Stimulated activated naive CD4-positive, alpha-beta T cell (primary cell): ENCODE data around the gene SPAG6.
"Not testable (repeated sequence)": the region's sequence is repeated elsewhere in the genome, so short reads cannot be mapped to it uniquely, and the experiment has no call there.

Experiments used
- DNase-seq, 6 experiments: peaks; one replicate each; lab custom pipeline; 2025; lab: John Stamatoyannopoulos, UW

The SPAG6 gene

DNA sequence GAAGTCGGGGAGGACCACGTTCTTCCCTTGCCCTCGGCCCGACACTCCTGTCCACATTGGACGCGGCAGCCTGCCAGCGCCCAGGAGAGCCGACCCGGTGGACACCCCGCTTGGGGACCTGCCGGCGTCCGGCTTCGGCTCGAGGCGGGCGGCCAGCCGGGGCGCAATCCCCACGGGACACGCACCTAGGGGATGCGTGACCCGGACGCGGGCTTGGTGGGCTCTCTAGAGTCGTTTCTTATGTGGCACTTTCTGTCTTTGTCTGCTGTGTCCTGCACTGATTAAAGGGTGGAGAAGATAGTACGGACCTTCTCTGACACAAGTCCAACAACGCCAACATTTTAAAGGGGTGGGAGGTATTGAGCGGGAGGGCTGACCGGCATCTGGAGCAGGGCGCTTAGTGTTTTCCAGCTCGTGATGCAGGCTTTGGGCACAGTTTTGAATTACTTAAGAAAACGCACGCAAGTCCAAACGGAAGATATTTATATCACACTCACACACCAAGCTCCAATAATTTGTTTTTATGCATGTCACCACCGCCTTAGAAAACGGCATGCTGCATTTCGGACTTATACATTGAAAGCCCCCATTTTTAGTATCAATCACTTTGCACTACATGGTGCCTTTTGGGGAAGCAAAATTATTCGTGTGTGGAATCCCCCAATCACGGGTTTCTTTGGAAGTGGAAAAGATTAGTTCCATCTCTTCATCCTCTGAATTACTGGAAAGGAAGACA lies 3.9 kb upstream of the SPAG6 start:
- peak in 3 of 6 experiments; percentile 30 to 61 (median 37) for DNase-seq

DNA sequence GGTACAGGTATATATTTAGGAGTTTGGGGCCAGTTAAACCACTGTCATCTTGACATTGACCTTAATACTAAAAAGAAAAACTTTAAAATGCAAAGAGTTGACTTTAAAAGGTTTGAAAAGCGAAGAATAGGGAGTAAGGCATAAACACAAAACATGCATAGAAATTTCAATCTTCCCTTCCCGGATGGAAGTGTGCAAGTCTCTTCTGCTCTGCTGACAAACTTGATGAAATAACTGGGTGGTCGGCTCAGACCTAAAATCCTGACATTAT lies 3.4 kb upstream of the SPAG6 start:
- no peak for DNase-seq

DNA sequence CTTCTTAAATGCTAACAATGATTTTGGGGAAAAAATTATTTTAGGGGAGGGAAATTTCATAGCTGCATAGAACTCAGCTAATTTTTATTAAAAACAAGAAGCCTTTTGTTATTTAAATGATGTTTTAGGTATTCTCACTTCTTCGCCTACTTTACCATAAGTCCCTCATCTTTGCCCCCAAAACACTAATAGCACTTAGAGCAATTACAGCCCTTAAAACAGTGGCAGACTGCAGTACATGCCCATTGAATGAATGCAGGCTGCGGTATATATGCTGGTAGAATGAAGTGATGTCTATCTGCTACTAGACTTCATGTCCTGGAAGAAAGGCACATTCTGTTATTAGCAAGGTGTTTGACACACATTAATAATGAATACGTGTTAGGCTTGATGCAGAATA lies 2.9 kb upstream of the SPAG6 start:
- DNase-seq = peak in 1 of 6 experiments; percentile 32

DNA sequence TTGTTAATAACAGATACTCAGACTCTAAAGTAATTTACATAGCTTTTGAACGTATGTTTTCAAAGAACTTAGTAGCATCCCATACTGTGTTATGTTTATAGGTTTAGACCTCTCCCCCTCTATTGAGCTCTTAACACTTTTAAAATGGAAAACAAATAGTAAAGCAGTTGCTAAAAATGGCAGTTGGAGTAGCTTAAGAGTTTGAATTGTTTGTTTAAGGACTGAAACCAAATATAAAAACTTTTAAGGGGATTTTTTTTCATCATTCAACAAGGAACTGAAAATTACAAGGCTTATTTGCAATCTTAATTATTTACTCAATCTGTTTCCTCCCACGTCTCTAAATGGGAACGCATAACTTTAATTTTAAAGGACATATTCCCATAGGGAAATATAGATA lies 1.6 kb upstream of the SPAG6 start:
- no peak for DNase-seq

DNA sequence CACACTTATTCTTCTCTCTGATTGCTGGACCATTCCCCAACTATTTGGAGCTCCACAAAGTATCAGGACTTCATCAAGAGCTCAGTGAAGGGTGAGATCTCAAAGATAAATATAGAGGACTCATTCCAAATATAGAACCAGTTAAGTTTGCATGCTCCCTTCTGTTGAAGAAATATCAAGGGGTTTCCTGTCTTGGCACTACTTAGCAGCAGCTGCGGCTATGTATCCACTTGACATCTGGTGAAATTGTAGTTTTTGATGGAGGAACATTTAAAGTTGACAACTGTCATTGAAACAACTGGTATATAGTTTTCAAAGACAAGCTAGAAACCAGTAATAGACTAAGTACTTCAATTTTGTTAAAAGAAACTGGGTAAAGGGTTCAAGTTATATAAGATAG lies 1.0 kb upstream of the SPAG6 start:
- peak in 1 of 6 experiments; percentile 36 for DNase-seq

DNA sequence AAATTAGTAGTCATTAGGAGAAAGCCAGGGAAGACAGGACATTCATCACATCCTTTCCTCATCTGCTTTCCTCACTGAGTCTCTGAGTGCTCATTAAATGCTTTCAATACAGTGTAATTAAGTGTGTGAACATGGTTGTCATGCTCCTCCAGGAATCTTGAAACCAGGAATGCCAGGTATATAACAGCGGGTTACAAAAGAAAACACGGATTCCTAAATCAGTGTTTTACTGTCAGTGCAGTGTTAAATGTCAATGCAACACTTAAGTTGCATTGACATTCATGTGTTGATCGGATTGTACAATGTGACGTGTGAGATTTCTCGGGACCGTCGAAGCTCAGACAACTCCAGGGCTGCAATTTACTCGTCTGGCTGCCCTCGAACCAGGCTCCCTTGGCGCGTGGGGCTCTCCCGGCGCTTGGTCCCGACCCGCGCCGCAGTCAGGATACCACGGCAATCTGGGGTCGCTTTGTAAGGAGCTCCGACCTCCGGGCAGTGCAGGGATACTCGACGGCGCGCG lies 455 bp upstream of the SPAG6 start:
- peak in 1 of 6 experiments; percentile 39 for DNase-seq

DNA sequence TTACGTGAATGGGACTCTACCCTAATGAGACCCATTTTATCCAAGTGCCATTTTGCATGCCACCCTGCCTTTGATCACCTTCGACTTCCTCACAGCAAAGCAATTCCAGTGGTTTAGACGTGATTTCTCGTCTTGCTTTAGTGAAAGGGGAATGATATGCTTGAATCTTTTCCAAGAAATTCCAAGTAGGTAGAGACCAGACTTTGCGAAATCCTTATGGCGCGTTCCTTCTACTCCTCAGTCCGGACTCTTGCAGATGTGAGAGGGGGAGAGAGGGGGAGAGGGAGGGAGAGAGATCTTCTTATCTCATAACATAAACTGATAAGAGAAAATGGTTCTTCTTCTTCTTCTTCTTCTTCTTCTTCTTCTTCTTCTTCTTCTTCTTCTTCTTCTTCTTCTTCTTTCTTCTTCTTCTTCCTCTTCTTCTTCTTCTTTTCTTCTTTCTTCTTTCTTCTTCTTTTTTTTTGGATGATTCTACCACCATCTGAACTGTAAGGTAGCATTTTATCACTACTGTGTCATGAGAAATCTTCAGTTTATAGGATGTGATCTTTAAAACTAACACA lies 883 bp downstream of the SPAG6 start:
- no peak for DNase-seq

DNA sequence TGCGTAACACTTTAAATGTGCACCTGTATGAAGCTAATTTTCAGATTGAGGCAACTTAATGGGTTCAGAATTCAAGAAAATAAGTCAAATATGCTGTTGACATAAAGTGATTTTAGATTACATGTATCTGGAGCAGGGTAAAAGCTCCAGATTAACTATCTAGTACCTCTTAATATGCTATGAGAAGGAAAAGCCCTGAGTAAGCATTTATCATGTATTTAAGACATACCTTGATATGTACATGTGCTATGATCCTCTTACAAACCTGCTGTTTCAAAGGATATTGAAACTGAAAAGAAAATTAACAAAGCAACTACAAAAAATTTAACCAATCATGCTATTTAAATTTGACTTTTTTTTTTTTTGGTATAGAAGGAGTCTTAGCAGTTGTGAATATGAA lies 4.5 kb downstream of the SPAG6 start:
- no peak for DNase-seq

DNA sequence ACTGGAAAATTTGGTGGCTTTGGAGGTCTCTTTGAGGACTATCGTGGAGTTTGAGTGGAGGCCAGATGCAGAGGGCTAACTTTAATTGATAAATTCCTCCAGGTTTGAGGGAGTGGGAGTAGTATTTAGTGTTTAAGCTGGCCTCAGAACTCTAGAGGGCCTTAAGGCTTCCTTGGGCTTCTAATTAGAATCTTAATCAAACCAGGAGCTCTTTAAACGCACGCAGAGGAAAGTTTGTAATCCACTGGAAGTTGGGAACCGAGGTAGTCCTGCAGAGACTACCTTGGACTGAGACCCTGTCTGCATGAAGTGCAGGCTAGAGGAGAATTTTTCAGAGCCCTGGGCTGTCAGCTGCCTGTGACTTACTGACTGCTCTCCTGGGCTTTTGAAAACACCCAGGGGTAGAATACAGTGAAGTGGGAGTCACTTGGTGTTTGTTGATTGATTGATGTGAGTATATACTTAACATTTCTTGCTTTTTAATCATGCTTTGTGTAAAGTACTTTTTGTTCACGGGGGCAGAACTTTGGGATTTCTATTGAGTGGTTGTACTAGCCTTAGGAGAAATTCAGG lies 5.9 kb downstream of the SPAG6 start:
- no peak for DNase-seq

DNA sequence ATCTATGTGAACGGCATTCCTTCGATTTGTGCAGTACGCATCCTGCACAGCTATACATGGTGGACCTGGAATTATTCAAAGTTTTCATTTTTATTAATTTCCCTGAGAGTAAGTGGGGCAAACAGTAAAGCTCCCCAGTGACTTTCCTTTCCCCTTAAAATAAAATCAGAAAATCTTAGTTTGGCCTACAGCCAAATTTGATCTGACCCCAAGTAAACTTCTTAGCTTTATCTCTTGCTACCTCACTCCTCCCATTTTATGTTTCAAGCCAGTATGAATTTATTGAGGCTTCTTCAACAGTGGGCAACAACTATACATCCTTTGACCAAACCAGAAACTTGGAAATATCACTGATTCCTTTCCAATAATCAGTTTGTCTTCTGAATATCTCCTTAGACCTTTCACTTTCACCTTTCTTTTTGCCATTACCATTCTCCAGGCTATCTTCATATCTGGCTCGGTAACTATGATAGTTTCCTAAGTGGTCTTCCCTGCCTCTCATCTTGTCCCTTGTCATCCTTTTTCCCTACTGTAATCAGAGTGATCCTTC lies 11.1 kb downstream of the SPAG6 start:
- no peak for DNase-seq

DNA sequence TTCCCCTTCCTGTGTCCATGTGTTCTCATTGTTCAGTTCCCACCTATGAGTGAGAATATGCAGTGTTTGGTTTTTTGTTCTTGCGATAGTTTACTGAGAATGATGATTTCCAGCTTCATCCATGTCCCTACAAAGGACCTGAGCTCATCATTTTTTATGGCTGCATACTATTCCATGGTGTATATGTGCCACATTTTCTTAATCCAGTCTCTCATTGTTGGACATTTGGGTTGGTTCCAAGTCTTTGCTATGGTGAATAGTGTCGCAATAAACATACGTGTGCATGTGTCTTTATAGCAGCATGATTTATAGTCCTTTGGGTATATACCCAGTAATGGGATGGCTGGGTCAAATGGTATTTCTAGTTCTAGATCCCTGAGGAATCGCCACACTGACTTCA lies 12.5 kb downstream of the SPAG6 start:
- DNase-seq = not testable (repeated sequence)

DNA sequence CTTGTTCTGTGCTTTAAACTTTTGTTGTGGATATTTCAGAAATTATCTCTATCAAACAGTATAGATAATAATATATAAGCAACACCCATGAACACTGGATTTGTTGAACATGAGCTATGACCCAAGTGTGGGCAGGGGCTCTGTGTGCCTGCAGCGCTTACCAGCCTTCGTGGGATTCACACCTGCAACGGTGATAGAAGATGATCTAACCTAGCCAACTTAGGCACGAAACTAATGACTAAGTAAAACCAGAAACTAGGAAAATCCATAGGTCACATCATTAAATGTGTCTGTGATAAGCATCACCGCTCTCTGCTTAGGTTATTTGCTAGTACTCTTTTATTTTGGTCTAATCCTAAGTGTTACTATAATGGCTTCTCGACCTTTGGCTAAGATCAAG lies 18.0 kb downstream of the SPAG6 start:
- no peak for DNase-seq

DNA sequence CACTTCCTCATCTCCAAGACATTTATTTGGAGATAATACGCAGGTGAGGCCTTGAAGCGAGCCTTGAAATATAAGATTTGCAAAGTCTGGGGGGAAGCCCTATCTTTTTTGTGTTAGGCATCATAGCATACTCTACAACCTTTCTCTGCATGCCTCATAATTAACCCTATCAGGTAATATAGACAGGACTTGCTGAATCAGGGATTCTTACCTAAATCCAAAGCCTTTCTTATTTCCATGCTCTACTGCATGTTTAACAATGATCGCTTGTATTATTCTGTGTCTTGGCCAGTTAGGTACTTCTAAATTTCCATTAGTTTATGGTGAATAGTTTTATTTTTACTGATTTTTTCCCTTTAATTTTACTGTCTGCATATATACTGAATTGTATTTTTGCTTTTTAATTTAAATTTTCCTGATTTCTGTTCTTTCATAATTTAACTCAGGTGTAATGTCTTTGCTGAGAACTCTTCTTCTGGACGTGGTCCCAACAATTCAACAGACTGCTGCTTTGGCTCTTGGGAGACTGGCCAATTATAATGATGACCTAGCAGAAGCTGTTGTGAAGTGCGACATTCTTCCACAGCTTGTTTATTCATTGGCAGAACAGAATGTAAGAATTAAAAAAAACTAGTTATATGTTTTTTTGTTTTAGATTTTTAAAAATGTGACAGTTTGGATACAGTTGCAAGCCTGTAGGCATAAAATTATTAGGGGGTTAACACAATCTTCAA lies 19.3 kb downstream of the SPAG6 start:
- DNase-seq = no peak

DNA sequence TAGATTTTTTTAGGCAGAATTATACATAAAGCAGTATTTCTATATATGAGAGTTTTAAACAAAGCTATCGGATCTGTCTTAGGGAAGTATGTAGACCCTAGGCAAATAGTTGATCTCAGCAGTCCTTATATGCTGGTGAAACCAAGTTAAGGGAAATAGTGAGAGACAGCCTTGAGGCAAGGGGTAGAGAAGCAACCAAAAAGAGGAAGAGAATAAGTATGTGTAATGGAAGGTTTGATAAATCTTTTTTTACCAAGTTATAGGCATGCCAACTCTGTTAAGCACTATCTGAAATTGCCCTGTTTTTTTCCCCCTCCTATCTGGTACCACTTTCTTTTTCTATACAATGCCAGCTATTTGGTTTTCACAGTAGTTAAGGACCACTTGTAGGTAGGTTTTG lies 19.9 kb downstream of the SPAG6 start:
- DNase-seq = no peak

DNA sequence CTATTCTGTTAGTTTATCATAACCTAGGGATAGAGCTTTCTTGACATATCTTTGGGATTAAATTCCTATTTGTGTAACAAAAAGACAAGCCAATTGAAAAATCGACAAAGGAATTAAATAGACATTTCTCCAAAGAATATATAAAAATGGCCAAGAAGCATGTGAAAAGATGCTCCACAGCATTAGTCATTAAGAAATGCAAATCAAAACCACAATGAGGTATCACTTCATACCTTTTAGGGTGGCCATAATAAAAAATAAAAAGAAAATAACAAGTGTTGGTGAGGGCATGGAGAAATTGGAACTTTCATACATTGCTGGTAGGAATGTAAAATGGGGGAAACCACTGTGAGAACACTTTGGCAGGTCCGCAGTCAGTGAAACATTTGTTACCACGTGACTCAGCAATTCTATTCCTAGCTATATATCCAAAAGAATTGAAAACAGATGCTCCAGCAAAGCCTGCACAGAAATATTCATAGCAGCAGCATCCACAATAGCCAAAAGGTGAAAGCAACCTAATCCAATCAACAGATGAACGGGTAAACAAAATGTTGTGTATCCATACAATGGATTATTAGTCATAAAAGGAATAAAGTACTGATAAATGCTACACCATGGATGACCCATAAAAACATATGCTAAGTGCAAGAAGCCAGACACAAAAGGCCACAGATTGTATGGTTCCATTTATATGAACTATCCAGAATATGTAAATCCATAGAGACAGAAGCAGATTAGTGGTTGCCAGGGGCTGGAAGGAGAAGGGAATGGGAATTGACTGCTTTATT lies 20.5 kb downstream of the SPAG6 start:
- DNase-seq = no peak

DNA sequence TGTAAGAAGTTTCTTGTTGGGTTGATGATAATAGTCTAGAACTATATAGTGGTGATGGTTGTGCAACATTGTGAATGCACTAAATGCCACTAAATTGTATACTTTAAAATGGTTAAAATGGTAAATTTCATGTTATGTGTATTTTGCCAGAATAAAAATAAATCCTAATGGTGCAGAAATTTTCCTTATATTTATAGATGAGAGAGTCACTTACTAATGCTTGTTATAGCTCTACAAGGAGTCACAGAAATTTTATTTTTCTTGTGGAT lies 21.1 kb downstream of the SPAG6 start:
- DNase-seq = no peak

DNA sequence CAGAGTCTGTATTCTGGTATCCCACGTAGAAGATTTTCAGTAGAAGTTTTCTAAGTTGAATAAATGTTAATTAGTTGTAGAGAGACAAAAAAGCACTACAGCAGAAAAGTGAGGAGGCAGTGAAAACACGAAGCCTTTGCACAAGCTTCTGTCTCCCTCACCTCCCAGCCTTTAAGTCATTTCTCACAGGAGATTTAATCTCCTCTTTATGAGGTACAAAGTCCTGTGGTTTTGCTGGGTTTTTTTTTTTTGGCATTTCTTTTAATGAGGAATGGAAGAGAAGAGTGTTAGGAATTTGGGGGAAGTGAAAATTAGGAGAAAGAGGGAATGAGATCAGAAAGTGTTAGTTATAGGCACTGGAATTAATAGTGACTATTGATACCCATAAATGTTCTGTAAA lies 21.5 kb downstream of the SPAG6 start:
- no peak for DNase-seq

DNA sequence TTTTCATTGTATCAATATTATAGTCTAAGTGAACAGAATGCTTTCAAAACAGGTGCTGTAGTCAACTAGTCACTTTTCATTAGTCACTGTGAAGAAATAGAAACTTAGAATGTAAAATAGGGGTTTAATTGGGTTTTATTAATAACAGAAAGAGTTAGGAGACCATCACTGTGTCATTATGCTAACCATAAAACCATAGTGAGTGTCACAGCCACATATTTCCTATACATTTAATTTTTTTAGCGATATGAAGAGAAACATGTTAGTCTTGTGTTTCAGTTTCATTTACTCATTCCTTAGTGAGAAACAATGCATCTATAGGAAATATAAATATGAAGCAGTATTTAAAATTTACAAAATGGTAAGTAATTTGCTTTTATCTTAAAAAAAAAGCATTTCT lies 22.2 kb downstream of the SPAG6 start:
- no peak for DNase-seq

DNA sequence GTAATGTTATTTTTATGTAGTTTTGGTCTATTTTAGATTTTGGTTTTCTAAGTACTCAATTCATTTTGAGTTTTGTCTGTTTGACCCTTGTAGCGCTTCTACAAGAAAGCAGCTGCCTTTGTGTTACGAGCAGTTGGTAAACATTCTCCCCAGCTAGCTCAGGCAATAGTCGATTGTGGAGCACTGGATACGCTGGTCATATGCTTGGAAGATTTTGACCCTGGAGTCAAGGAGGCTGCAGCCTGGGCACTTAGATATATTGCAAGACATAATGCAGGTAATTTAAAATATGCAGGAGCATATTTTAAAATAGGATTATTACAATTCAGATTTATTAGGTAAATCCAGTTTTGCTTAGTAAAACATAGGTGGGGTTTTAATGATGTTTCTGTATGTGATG lies 23.1 kb downstream of the SPAG6 start:
- DNase-seq = no peak

DNA sequence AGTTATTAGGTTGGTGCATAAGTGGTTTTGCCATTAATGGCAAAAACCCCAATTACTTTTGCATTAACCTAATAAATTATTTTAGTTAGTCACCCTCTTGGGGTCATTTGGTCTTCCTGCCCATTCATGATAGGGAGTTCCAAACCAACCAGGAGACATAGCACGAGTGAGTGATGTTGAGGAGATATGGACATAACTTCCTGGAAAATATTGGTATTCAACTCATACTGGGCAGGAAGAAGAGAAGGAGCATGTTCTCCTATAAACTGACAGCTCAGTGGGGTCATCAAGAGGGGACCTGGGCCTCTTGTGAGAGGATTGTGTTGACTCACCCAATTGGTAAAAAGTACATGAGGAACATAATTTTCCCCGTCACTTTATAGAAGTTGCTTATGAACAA lies 23.7 kb downstream of the SPAG6 start:
- DNase-seq = no peak

DNA sequence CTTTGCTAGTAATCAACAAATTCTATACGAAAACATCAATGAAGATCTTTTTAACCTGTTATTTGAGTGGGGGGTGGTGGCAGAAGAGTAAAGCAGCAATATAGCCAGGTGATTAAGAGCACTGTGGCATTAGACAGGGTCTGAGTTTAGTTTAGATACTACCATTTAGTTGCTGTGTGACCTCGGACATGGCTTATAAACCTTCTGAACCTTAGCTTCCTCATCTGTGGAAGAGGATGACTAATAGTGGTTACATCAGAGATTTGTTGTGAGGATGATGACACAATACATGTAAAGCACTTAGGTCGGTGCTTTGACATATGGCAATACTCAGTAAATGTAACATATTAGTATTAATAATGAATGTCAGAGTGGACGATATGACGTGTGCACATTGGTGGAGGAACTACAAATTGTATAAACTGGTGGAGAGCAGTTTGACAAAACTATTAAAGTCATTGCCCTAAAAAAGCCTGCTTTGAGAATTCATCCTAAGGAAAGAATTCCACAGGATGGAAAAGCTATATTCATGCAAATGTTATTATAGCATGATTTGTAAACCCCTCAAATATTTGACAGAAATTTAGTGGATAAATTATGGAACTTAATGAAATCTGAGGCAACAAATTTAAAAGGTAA lies 24.3 kb downstream of the SPAG6 start:
- no peak for DNase-seq

DNA sequence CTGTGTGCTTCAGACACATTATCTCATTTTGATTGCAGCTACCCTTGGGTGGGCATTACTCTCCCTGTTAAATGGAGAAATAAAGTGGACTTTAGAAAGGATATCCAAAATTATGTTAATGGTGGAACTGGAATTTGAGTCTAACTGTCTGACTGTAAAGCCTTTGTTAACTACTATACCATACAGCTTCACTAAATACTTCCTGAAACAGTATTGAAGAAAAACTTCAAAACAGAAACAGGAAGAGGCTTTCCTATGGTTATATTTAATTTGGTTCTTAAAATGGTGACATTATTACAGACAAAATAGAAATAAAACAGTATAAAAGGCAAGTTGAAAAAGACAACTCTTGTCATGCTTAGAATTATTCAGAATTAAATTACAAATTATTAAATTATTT lies 25.0 kb downstream of the SPAG6 start:
- no peak for DNase-seq
